NCI-H69 (cell line): ENCODE data around the gene CACNA1C.

Experiments used
- DNase-seq: peaks from one replicate; lab custom pipeline; 2025; lab: John Stamatoyannopoulos, UW

Gene CACNA1C

DNA sequence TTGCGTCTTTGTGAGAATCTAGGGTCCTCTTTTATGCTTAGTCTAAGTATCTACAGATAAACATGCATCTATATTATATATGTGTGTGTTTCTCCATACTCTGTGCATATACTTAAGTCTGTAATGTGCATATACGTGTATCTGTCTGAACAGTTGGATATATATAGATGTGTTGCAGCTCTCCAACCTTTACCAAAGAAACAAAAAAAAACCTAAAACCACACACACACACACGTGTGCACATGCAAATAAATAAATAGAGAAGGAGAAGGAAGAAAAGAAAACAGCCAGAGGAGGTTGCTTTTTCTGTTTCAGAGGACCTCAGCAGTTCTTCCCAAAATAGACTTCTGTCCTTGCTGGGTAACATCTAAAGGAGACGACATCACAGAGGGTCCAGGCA lies 244.9 kb downstream of the CACNA1C start:
- no peak for DNase-seq

DNA sequence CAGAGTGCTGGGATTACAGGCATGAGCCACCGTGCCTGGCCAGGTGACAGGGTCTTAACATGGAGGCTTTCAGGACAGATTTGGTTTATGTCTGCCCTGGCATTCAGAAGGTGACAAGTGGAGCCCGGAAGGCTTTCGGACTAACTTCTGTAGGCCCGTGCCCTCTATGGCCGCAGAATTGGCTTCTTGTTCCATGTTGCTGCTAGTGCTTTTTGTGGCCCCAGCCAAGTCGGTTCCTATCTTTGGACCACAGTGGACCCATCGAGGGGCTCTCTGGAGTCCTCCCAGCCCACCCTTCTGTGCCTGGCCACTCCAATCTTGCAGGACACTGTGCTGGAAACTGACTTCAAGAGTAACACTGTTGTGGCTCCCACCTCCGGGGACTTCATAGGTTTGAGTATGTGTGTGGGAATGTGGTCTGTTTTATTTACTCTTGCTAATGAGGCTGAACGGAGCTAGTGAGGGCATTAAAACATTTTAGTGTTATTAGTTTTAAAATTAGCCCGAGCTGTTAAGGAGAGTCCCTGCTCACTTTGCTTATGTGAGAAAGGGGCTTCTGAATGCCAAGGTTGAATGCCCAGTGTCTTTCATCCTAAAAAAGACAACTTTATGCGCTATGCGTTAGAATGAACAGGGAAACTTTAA lies 245.9 kb downstream of the CACNA1C start:
- DNase-seq, result no peak

DNA sequence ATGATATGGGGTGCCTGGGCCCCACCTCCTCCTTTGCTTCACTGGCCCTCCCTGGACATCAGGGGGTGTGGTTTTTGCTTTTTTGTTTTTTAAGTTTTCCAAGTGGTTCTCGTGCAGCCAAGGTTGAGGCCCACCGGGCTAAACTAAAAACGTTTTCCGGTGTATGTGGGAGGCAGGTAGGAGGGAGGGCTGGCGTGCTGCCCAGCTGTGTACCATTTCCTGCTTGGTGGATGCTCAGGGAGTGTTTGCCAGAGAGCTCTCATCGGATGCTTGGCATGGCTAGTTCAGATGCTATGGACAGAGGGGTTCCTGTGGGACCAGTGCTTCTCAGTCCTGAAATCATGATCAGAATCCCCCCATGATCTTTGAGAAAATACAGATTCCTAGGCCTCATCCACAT lies 246.4 kb downstream of the CACNA1C start:
- DNase-seq, result peak; percentile 76

DNA sequence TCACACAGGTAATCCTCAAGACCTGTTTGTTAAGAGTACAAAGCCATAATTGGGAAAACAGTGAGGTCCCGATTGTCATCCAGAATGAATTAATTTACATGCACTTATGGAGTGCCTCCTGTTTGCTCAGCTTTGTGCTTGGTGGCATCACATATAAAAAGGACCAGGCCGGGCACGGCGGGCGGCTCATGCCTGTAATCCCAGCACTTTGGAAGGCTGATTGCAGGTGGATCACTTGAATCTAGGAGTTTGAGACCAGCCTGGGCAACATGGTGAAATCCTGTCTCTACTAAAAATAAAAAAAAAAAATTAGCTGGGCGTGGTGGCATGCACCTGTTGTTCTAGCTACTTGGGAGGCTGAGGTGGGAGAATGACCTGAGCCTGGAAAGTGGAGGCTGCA lies 247.4 kb downstream of the CACNA1C start:
- no peak for DNase-seq

DNA sequence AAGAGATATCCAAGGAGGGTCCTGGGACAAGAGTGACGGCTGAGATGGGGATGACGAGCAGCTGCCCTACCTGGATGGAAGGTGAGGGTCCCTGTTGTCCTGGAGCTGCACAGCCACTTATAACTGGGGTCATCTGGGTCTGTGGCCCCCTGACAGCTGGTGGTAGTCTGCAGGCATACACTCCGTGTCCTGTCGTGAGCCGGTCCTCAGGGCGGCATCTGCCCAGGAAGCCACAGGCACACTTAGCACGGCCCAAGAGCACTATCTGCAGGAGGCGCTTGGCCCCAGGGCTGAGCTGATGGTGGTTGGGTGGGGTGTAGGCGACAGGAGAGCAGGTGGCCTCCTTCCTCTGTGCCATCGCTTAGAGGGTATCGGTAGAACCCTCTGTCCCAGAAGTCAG lies 248.1 kb downstream of the CACNA1C start:
- DNase-seq, result no peak

DNA sequence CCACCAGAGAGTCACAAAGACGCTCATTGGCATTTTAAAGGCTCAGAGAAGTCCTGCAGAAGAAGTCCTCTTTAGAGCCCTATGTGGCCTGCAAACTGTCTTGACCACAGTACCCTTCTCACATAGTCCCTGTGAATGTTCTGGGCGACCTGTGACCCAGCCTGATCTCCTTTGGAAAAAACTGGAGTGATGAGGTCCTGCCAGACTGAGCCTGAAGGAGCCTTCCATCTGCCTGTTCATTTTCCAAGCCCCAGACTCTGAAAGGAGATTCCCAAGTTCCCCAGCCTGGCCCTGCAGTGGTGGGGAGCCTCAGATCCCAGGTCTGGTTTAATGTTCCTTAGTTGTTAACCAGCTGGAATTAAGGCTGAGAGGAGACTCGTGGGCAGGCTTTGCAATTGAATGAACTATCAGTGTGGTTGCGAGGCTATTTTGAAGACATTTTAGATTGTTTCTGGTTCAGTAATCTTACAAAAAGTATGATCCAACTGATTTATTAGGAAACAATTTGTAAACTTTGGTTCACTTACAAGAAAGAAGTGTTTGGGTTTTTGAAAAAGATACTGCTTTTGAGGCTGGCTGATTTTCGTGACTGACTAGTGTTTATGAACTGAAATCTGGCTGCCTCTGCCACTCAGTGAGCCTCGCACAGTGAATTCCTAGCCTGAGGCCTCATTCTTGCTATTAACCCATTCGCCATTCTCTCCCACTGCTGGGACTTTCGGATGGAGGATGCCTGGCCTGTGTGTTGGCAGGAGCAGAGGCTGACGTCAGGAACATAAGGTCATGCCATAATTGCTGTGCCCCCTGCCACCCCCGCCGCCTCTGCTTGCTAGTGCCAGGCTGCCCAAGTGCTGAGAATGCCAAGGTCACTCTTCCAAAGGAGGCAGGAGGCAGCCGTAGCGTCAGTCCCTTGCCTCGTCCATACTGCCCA lies 249.0 kb downstream of the CACNA1C start:
- no peak for DNase-seq

DNA sequence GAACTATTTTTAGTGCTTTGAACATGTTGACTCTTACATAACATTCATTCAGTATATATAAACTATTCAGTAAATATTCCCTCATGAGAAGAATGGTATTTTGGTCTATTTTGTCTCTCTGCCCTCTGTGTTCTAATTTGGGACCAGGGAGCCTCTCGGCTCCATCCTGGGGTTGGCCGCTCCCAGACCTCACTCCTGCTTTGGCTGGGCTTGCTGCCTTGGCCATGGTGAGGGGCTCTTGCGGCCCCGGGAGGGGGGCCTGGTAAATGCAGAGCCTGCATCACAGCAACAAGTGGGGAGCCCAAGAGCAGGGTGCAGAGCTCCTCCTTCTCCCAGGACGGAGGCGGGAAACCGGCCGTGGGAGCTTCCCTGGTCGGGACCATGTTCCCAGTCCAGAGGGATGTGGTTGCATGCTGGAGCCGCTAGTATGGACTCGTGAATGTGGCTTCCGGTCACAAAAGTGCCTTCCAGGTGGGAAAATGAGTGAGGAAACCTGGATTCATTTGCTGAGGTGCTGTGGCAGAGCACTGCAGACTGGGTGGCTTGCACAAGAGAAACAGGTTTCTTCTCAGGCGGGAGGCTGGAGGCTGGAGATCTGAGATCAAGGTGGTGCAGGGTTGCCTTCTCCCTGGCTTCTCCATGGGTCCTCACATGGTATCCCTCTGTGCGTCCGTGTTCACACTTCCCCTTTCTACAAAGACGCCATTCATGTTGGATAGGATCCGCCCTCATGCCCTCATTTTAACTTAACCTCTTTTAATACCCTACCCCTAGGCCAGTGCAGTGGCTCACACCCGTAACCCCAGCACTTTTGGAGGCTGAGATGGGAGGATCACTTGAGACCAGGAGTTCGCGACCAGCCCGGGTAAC lies 250.2 kb downstream of the CACNA1C start:
- no peak for DNase-seq

DNA sequence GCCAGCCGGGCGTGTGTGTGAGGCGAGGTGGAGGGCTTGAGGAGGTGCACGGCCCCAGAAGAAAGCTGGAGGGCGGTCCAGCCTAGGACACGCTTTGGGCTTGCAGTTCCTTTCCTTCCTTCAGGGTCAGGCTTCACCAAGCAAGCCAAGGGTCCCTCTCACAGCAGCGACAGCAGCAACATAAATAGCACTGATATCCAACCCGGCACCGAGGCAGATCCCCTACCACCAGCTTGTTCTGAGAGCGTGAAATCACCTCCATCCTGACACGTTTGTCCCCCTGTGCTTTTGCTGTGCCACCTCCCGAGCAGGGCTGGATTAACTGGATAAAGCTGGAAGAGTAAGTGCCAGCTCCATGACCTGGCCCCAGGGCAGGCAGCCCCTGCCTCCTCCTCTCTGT lies 251.4 kb downstream of the CACNA1C start:
- DNase-seq, result no peak

DNA sequence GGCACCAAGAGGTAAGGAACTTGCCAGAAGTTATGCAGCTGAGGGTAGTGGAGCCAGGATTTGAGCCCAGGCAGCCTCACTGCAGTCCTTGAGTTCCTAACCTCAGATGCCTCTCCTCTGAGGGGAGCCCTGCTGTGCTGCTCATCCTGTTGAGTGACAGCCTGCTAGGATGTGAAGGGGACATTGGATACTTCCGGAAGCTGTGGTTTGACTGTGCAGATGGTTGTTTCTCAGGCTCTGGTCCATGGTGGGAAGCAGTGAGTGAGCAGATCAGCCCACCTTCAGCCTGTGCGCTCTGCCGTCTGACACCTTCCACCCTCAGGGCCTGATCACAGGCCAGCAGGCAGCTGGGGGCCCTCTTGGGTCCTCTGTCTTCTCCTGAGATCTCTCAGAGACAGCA lies 253.2 kb downstream of the CACNA1C start:
- DNase-seq, result no peak

DNA sequence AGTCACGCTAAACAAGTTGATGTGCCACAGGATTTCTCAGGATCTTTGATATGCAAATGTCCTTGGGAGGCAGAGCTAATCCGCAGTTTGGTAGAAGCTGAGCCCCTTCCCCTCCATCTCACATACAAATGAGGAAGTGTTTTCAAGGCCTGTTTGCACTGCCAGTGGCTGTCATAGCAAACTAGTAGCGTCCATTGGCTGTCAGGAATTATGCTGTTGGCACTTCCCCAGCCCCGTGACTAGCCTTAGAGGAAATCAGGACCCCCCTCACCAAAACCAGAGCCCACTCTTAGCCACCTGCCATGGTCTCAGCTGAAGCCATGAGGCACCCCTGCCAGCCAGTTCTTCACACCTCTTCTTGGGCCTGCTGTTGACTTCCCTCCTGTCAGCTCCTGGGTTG lies 253.9 kb downstream of the CACNA1C start:
- DNase-seq, result no peak

DNA sequence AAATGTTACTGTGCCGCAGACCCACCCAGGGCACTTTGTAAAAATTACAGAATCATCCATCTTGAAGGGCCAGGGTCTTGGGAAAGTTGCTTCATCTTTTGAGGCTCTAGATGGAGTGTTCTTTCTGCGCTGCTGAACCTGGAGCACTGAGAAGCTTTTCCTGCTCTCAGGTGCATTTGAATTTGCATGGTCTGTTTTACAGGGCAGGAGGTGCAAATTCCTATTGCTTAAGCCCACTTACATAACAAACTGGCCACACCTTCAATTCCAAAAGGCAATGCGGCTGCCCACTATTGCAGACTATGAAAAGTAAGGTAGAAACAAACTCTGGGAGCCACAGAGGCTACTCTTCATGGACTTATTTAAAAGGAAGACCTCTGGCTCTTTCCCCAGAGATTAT lies 254.8 kb downstream of the CACNA1C start:
- no peak for DNase-seq

DNA sequence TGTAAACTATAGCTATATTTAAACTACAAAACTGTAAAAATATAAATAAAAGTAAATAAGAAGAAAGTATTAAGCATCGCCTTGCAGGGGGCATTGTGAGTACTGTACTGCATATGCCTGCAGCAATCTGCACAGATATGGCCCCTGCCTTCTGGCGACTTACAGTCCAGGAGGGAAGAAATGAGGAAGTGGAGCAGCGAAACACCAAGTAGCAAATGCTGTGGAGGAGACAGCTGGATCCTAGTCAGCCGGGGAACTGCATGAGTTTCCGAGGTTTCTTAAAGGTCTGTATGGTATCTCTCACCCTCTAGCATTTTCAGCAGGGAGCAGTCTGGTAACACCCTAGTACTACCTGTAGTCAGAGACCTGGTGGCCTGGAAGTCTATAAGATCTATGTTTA lies 256.9 kb downstream of the CACNA1C start:
- no peak for DNase-seq

DNA sequence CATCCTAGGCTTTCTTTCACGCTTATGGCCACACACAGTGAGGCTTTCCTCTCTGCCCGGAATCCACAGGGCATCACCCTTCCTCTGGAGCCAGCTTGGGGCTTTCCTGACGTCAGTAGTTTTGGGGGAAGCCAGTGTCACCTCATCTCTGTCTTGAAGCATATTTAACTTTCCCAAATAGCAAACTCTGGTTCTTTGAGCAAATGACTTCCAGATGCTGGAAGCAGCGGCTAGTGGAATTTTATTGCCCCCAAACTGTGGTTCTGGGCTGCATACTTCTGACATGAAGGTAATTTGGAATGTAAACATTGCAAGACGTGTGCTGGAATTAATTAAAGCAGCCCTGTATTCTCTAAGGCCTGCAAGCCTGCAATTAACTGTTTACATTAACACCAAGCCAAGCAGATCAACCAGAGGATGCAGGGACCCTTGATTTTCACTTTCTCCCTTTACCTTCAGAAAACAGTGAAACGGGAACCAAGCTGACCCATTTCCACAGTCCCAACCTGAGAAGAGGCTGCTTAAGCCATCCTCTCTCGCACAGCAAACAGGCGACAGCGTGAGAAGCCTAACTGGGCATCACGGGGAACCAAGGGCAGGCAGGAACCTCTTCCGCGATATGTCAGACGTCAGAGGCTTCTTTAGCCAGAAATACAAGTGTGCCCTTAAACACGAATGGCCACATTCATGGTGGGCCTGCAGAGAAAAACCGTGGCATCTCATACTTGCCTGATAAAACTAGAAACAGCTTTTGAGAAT lies 258.4 kb downstream of the CACNA1C start:
- peak; percentile 29 for DNase-seq

DNA sequence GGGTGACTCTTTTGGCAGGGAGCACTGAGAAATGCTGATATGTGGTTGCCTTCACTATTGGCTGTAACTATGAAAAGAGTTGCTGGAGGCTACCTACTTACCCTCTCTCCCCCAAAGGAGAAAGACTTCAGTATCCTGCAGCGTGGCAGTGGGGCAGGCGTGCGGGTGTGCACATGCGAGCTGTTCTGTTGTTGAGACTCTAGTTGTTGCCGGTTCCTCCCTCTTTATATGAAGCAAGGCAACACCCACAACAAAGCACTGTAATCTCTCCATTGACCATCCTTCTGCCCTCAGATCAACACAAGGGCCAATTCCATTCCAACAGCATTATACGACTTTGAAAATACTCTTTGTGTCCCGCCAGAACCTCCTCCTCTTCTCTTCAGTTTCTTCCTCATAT lies 259.4 kb downstream of the CACNA1C start:
- no peak for DNase-seq

DNA sequence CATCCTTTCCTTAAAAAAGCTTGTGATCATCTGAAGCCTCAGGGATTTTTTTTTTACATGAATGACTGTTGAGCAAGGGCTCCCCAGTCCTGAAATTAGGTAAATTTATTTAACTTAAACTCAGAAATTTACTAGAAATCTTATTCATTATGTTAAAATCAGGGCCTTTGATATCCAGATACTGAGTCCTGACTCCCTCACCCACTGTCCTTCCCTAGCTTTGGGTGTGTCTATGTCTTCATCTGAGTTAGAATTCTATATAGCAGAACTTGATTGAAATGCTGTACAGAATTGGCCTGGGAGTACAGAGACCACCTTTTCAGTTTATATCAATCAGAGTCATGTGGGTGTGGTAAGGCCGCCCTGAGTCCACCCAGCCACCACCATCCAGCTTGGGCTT lies 260.0 kb downstream of the CACNA1C start:
- DNase-seq, result no peak

DNA sequence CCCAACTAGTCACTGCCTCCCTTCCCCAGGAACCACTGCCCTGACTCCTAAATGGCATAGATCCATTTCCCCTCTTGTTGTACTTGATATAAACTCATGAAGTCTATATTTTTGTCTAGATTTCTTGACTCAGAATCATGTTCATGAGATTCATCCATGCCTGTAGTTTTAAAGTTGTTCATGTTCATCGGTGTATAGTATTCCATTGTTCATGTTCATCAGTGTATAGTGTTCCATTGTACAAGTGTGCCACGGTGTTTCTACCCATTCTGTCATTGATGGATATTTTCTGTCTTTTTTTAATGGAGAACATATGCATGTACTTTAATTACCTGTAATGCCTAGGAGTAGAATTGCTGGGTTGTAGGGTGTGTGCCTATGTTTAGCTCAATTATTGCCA lies 261.7 kb downstream of the CACNA1C start:
- DNase-seq, result no peak

DNA sequence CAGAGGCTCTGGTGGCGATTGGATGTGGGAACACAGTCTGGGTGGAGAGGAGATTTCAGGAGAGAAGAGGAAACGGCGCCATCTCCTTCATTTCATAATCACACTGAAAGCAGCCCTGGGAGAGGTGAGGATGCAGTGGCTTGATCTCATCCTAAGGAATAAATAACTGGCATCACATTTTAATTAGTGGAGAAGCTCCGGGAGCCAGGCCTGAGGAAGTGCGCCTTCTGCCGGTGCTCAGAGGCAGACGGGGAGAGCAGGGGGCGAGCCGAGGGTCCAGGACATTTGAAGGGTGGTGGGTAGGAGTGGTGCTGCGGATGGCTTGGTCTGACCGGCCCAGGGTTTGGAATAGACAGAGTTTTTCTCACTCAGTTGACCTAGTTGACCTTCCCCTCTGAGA lies 265.0 kb downstream of the CACNA1C start:
- DNase-seq, result no peak

DNA sequence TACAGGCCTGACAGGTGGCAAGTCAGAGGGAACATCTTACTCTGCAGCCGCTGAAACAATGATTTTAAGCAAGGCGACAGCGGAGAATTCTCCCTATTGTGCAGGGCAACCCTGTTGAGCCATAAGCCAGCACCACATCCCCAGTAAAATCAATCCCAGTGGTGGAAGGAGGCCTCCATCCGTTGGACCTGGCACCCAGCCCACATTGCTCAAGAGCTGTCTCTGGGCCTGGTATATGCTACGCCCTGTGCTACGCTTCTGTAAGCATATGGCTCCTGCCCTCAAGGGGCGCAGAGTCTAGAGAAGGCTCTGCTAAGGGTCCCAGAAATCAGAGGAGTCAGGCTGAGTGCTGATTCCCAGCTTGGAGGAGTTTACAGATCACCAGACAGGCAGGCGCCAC lies 265.5 kb downstream of the CACNA1C start:
- DNase-seq, result peak; percentile 25

DNA sequence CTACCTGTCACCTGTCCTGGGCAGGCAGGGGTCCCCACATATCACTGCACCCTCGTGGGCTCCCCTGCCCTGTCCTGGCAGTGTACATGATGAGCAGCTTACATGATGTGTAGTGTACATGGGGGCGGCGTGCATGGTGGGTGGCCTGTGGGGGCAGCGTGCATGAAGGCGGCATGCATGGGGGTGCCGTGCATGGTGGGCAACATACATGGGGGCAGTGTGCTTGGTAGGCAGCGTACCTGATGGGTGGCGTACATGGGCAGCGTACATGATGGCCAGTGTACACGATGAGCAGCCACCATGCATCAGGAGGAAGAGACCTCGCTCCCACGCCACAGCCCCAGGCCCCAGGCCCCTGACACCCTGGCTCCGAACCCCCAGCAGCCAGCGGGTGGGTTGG lies 266.3 kb downstream of the CACNA1C start:
- no peak for DNase-seq

DNA sequence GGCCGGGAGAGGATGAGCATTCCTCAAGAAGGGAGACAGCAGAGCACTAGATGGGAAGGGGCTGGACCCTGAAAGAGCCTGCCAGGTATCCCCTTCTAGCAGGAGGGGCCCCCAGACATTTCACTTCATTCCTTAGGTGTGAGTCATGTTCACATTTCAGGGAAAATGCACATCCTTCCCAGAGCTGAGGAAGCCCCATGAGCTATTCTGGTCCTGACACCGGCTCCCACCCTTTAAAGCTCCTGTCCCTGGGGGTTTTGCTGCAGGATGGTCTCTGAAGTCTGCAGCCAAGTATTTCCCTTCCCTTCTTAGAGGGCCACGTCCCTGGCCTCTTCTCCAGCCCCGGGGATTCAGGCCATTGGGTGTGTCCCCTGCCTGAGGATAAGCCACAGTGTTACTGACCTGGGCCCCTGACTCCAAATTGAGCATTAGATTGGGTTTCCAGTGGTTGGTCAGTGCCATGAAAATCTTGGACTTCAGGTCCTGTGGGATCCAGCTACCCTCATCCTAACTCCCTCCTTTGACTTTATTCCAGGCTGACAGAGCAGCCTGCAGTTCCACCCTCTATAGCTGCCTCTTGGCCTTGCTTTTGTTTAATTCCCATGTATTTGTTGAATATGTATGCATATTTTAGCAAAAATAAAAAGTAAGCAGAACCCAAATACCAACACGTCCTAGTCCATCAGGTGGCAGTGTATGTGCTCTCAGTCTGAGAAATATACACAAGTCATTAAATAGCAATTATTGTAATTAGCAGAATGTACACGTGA lies 267.1 kb downstream of the CACNA1C start:
- DNase-seq, result no peak

DNA sequence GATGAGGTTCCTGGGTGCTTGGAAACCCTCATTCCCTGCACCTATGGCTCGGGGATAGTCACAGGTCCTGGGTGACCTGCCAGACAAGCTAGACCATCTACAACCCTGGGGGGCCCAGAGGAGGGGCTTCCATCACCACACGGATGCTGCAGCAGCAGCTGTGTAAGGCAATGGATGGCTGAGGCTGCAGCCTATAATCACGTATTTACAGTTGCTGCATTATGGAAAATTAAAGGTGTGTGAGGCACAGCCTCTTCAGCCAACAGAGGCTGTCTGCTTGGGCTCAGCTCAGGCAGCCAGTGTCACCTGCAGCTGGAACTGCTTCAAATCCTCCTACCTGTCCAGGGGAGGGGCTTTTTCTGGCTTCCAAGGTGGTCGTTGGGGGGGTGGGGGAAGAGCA lies 268.1 kb downstream of the CACNA1C start:
- DNase-seq, result peak; percentile 90
